NCI-H82 (cell line): ENCODE results near the gene MRM3.
A peak's percentile ranks its signal among the peaks of the same experiment; 100 is the strongest.
"Not testable (repeated sequence)": the region's sequence is repeated elsewhere in the genome, so short reads cannot be mapped to it uniquely, and the experiment has no call there.

Experiments used
- DNase-seq: peaks from one replicate; lab custom pipeline; 2025; lab: John Stamatoyannopoulos, UW

MRM3 gene

GRCh38 chr17:753418-753817, 28.7 kb upstream of the MRM3 start:
- no peak for DNase-seq

DNA sequence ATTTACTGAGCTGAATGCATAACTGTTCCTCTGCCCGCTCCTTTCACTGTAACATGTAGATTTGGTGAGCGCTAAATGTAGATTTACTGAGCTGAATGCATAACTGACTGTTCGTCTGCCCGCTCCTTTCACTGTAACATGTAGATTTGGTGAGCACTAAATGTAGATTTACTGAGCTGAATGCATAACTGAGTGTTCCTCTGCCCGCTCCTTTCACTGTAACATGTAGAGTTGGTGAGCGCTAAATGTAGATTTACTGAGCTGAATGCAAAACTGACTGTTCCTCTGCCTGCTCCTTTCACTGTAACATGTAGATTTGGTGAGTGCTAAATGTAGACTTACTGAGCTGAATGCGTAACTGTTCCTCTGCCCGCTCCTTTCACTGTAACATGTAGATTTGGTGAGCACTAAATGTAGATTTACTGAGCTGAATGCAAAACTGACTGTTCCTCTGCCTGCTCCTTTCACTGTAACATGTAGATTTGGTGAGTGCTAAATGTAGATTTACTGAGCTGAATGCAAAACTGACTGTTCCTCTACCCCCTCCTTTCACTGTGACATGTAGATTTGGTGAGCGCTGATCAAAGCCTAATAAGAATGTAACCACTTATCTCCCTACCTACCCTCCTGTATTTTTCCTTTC, 26.7 kb upstream of the MRM3 start:
- DNase-seq, result not testable (repeated sequence)

DNA sequence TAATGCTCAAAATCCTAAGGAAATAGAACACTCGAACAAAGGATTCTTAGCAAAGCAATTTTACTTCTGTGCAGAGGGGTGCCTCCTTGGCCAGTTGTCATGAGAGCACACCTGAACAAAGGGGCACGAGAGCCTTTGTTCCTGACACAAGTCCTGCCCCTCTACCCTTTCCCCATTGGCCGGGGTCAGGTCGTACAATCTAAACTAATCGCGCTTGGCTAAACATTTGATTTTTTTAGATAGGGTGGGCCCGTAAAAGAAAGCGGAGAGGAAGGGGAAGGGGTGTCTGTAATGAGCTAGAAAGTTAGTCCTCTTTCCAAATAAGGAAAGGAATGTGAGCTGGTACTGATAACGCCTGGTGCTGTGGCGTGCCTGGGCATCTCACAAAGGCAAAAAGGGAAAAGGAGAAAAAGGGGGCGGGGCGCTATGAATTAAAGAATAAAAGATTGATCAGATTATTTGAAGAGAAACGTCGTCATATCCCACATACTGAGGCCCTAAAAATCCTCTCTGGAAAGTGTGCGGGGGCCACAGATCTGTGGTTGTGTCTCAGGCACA, 26.1 kb upstream of the MRM3 start:
- DNase-seq, result not testable (repeated sequence)

GRCh38 chr17:759964-760363, 22.2 kb upstream of the MRM3 start:
- no peak for DNase-seq

DNA sequence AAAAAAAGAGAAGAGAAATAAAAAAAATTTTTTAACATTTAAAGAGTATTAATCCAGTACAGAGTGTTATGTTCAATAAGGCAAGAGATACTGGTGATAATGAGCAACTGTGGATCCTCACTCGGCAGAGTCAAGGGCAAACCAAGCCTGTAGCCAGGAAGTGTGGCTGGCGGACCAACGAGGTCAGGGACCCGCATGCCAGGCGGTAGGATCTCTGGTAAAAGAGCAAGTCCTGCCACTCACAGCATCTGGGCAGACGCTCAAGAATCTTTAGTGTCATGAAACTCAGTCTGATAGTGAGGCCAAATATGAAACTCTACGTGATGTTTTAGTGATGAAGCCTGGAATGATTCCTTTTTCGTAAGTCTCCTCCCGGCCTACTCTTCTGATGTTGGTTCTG, 21.8 kb upstream of the MRM3 start:
- no peak for DNase-seq

DNA sequence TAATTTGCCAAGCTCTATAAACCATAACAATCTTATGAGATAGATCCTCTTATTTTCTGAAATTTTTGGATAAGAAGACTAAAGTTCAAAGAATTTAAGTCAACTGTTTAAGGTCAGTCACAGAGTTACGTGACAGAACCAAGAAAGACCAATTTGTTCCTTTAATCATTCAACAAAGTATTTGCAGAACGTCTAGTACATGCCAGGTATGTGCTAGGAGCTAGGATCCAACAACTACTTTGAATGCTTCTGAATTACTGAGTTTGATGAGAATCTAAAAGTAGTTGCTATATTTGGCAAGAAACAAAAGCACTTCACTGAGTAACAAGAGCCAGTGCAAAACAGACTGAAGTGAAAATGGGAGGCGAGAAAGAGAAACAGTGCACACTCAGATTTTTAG, 15.1 kb upstream of the MRM3 start:
- no peak for DNase-seq

DNA sequence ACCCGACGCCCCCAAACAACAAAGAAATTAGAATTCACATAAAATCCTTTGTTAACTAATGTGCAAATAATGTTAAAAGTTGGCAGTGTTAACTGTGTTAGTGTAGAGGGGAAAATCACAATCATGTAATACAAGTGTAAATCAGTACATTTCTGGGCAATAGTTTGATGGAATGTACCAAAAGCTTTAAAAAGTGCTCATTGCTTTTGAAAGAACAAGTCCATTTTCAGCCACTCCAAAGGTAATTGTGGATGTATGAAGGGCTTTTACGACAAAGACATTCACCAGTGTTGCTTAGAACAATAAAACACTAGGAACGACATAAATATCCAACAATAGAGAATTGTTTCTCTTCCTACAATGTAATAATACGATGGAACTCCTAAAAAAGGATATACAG, 9.1 kb upstream of the MRM3 start:
- no peak for DNase-seq

- no peak for DNase-seq
These were observed 8.5 kb upstream of the MRM3 start for GRCh38 chr17:773467-774312.

DNA sequence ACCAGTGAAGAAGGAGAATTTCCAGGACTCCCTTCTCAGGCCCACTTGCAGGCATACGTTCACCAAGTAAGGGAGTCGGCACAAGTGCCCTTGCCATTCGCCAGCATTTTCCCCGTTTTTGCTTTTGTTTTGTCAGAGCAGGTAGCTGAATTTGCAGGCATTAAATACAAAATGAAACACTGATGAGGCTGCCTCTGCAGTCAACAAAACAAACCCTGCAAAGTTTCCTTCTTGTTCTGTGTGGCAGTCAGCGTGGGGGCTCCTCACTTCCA, 7.9 kb upstream of the MRM3 start:
- DNase-seq, result no peak

- DNase-seq, result no peak
These were observed 4.1 kb upstream of the MRM3 start for GRCh38 chr17:778096-778495.

- no peak for DNase-seq
These were observed 2.0 kb downstream of the MRM3 start for GRCh38 chr17:784143-784542.

- not testable (repeated sequence) for DNase-seq
These were observed 3.7 kb downstream of the MRM3 start for GRCh38 chr17:785901-786300.

DNA sequence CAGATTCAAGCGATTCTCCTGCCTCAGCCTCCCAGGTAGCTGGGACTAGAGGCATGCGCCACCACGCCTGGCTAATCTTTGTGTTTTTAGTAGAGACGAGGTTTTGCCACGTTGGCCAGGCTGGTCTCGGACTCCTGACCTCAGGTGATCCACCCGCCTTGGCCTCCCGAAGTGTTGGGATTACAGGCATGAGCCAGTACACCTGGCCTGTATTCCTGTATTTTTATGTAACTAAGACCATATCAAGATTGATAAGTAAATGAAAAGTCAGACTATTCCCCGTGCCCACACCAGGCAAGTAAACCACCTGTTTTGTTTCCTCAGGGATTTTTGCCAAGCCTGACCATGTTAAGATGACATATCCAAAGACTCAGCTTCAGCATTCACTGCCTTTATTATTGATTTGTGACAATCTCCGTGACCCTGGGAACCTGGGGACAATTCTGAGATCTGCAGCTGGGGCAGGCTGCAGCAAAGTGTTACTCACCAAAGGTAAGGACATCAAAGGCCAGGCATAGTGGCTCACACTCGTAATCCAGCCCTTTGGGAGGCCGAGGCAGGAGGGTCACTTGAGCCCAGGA, 5.6 kb downstream of the MRM3 start:
- no peak for DNase-seq

GRCh38 chr17:788551-788950, 6.4 kb downstream of the MRM3 start:
- no peak for DNase-seq

DNA sequence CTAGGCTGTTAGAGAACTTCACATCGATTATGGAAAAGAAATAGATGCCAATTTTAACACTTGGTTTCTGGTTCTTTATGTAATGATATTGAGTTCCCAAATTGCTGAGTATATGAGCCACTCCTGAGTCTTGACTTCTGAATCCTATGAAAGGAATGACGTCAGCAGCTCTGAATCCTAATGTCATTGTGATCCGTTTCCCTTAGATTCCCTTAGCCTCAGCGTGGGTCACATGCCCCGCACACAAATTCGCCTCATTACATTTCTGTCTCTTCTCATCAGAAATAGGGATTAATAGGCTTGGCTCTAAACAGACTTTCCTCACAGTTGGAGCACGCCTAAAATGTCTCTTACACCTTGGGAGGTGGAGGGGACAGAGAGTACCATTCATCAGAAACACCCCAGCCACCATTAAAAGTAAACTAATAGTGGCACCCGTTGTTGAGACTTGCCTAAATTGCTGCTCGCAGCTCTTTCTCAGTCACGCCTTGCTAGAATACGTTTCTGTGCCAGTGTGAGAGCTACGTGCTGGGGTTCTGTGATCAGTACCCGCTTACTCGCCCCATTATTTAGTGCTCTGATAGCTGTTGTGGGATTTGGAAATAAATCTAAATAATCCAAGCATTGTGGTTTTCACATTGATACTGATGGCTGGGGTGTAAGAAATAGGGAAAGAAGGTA, 7.1 kb downstream of the MRM3 start:
- DNase-seq, result no peak

DNA sequence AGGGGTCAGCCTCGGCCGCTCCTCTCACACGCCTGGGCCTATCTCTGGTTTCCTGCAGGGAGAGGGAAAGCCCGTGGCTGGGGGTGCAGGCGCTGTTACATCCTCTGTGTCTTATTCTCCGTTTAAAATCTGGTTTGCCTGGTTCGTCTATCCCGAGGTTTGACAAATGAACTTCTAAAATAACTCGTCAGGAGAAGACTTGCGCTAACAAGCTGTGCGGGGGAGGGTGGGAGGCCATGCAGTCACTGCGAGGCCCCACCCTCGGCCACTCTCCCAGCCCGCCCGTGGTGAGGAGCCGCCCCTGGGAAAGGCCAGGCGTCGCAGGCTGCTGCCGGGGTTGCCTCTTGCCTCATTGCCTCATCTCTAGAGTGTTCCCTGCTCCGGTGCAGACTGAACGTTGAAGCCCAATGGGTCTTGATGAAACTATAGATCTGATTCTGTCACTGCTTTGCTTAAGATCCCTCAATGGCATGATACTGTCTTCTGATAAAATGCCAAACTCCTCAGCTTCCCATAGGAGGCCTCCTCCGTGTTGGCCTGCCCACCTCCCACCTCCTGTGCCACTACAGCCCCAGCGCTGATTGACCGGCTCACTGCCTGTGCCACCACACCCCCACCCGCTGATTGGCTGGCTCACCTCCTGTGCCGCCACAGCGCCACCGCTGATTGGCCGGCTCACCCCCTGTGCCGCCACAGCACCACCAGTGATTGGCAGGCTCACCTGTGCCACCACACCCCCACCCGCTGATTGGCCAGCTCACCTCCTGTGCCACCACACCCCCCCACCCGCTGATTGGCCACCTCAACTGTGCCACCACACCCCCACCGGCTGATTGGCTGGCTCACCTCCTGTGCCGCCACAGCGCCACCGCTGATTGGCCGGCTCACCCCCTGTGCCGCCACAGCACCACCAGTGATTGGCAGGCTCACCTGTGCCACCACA, 8.0 kb downstream of the MRM3 start:
- not testable (repeated sequence) for DNase-seq

- not testable (repeated sequence) for DNase-seq
These were observed 8.7 kb downstream of the MRM3 start for GRCh38 chr17:790874-791247.

- DNase-seq, result no peak
These were observed 9.7 kb downstream of the MRM3 start for GRCh38 chr17:791829-792228.

- peak; percentile 56 for DNase-seq
These were observed 10.1 kb downstream of the MRM3 start for GRCh38 chr17:792277-792676.

DNA sequence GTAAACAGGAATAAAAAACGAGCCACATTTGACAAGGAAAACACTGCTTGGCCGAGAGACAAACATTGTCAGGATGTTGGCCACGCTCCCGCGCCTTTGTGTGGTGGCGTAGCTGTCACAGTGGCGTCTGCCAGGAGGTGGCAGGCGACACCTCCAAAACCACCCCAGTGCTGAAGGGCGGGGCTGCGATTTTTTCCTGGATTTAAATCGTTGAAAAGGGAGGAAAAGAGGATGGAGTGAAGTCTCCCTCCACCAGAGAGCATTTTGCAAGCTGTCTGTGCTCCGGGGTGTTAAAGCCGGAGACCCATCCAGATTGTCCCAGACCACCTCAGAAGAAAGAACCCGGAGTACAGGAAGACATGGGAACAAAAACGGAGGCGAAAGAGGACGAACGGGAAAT, 12.7 kb downstream of the MRM3 start:
- peak; percentile 89 for DNase-seq

DNA sequence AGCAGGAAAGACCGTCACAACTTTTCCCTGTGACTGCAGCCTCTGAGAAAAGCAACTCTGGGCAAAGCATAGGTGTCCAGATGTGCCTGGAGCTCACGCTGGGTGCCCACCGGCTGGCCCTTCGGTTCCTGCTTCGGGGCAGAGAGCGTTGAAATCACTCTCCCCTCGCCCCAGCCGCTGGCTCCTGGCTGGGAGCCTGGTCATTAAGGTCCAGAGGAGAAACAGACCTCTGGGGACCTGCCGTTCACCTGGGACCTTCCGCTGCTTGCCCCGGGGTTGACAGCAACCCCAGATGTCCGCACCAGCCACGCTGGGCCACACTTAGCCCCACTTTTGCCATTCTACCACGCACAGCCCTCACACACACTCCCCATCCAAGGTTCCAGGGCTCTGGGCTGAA, 13.1 kb downstream of the MRM3 start:
- no peak for DNase-seq

GRCh38 chr17:795721-796120, 13.6 kb downstream of the MRM3 start:
- no peak for DNase-seq
